MM.1S (cell line): ENCODE data around the gene PDE6G.

Source experiments
- DNase-seq: peaks from one replicate; pipeline ENCODE4 v3.0.0-alpha.2; 2015
- H2AFZ ChIP-seq: fragments of 300-600 bp; sonication (generic); 2 replicates; pipeline ENCODE4 v1.6.0; 2016; ENCODE audit warnings: antibody characterized with exemption, low read length
- H3F3A ChIP-seq: fragments of 300-600 bp; sonication (generic); 2 replicates; pipeline ENCODE4 v1.6.1; 2016; ENCODE audit warnings: mild to moderate bottlenecking, antibody characterized with exemption, low read length, moderate library complexity, mixed read lengths; ENCODE audit not compliant: insufficient read depth
- H3K27ac ChIP-seq: fragments of 300-600 bp; sonication (generic); 2 replicates; pipeline ENCODE4 v1.5.1; 2016; ENCODE audit warnings: mild to moderate bottlenecking, low read length
- H3K27me3 ChIP-seq: fragments of 300-600 bp; sonication (generic); replicated peaks from 2 replicates; pipeline ENCODE4 v1.6.0; 2016; ENCODE audit warnings: low read length; ENCODE audit not compliant: insufficient read depth
- H3K36me3 ChIP-seq: fragments of 300-600 bp; sonication (generic); replicated peaks from 2 replicates; pipeline ENCODE4 v1.6.1; 2016; ENCODE audit warnings: mild to moderate bottlenecking, low read length, mixed read lengths; ENCODE audit not compliant: insufficient read depth
- H3K4me1 ChIP-seq: fragments of 300-600 bp; sonication (generic); 2 replicates; pipeline ENCODE4 v1.6.1; 2016; ENCODE audit warnings: low read length, mixed read lengths
- H3K4me2 ChIP-seq: fragments of 300-600 bp; sonication (generic); 2 replicates; pipeline ENCODE4 v1.6.0; 2016; ENCODE audit warnings: low read depth, low read length
- H3K4me3 ChIP-seq: fragments of 300-600 bp; sonication (generic); 2 replicates; pipeline ENCODE4 v1.5.1; 2016; ENCODE audit warnings: low read length, mixed read lengths
- H3K79me2 ChIP-seq: fragments of 300-600 bp; sonication (generic); 2 replicates; pipeline ENCODE4 v1.6.1; 2016; ENCODE audit warnings: mixed run types, low read length, mixed read lengths
- H3K9ac ChIP-seq: fragments of 300-600 bp; sonication (generic); 2 replicates; pipeline ENCODE4 v1.6.1; 2016; ENCODE audit warnings: low read length, mixed read lengths
- H3K9me2 ChIP-seq: fragments of 300-600 bp; sonication (generic); replicated peaks from 2 replicates; pipeline ENCODE4 v1.6.1; 2016; ENCODE audit warnings: mild to moderate bottlenecking, low read length, mixed read lengths; ENCODE audit not compliant: insufficient read depth
- H3K9me3 ChIP-seq: fragments of 300-600 bp; sonication (generic); replicated peaks from 2 replicates; pipeline ENCODE4 v1.6.1; 2016; ENCODE audit warnings: mild to moderate bottlenecking, low read length, mixed read lengths; ENCODE audit not compliant: insufficient read depth
- H4K20me1 ChIP-seq: fragments of 300-600 bp; sonication (generic); 2 replicates; pipeline ENCODE4 v1.6.1; 2016; ENCODE audit warnings: mild to moderate bottlenecking, low read length, moderate library complexity, mixed read lengths; ENCODE audit not compliant: insufficient read depth
- CTCF ChIP-seq: fragments of 300-600 bp; sonication (generic); IDR thresholded peaks from 2 replicates; pipeline ENCODE4 v1.5.1; 2016; ENCODE audit warnings: antibody characterized with exemption, low read length, mixed read lengths
- EZH2 ChIP-seq: fragments of 300-600 bp; sonication (generic); optimal IDR thresholded peaks from 2 replicates; pipeline ENCODE3; 2017; ENCODE audit warnings: low read depth, mild to moderate bottlenecking, antibody characterized with exemption, low read length, mixed read lengths
- EZH2phosphoT487 ChIP-seq: fragments of 300-600 bp; sonication (generic); IDR thresholded peaks from 2 replicates; pipeline ENCODE4 v1.6.1; 2018; ENCODE audit warnings: antibody characterized with exemption, low read length

Gene PDE6G

GRCh38 chr17:81651692-81652091 lies 4.7 kb downstream of the PDE6G start:
- Histone ChIP-seq H3K4me2 (no peak overlapping the region), H2AFZ (no peak overlapping the region), H3K36me3 (no peaks in the 10 kb centered on the region), H3K4me1 (no peaks in the 10 kb centered on the region), H3K4me3 (no peak overlapping the region), H3K27ac (no peak overlapping the region), H3F3A (no peaks in the 10 kb centered on the region), H3K27me3 (peaks cover 9% of the 10 kb centered on the region; the same call in 1 of the 2 replicates), H3K79me2 (no peaks in the 10 kb centered on the region), H4K20me1 (no peaks in the 10 kb centered on the region), H3K9me2 (no peaks in the 10 kb centered on the region), H3K9ac (no peak overlapping the region), H3K9me3 (no peaks in the 10 kb centered on the region)
- no peak for DNase-seq
- TF ChIP-seq EZH2 (no peak), CTCF (no peak), EZH2phosphoT487 (no peak)

GRCh38 chr17:81650951-81651350 lies 5.4 kb downstream of the PDE6G start:
- H3K79me2 ChIP-seq: no peaks in the 10 kb centered on the region
- DNase-seq: no peak
- no peak overlapping the region for H3K27ac ChIP-seq
- no peaks in the 10 kb centered on the region for H3K4me1 ChIP-seq
- H3K9ac ChIP-seq: no peak overlapping the region
- H3K27me3 ChIP-seq: peaks cover 10% of the 10 kb centered on the region; the same call in 1 of the 2 replicates
- no peaks in the 10 kb centered on the region for H4K20me1 ChIP-seq
- no peaks in the 10 kb centered on the region for H3K9me2 ChIP-seq
- H2AFZ ChIP-seq: no peak overlapping the region
- H3K4me3 ChIP-seq: no peak overlapping the region
- no peak overlapping the region for H3K4me2 ChIP-seq
- no peak for TF ChIP-seq EZH2phosphoT487
- TF ChIP-seq CTCF: no peak
- no peak for TF ChIP-seq EZH2
- no peaks in the 10 kb centered on the region for H3F3A ChIP-seq
- H3K36me3 ChIP-seq: no peaks in the 10 kb centered on the region
- H3K9me3 ChIP-seq: no peaks in the 10 kb centered on the region

- no peak for DNase-seq
- H3K27me3 ChIP-seq: peaks cover 23% of the 10 kb centered on the region
- H3K79me2 ChIP-seq: no peaks in the 10 kb centered on the region
- TF ChIP-seq CTCF (no peak), EZH2phosphoT487 (no peak), EZH2 (no peak)
- H3K9me2 ChIP-seq: no peaks in the 10 kb centered on the region
- H2AFZ ChIP-seq: no peak overlapping the region
- H4K20me1 ChIP-seq: no peaks in the 10 kb centered on the region
- H3K9me3 ChIP-seq: no peaks in the 10 kb centered on the region
- H3K4me2 ChIP-seq: no peak overlapping the region
- no peaks in the 10 kb centered on the region for H3K36me3 ChIP-seq
- no peaks in the 10 kb centered on the region for H3K4me1 ChIP-seq
- H3F3A ChIP-seq: no peaks in the 10 kb centered on the region
- no peak overlapping the region for H3K9ac ChIP-seq
- H3K27ac ChIP-seq: no peak overlapping the region
- no peak overlapping the region for H3K4me3 ChIP-seq
Observed at GRCh38 chr17:81648707-81649085, 7.6 kb downstream of the PDE6G start.
